Mesothelial cell of epicardium (in vitro differentiated cells): ENCODE measurements around the gene HLA-DRB5. TPM values are rescaled to one million over a fixed set of nuclear protein-coding genes. Genes with fewer than 3 reads are reported as not detected.
A peak's percentile ranks its signal among the peaks of the same experiment; 100 is the strongest.

Experiments
- DNase-seq, 2 experiments: peaks; one replicate each; pipeline ENCODE4 v3.0.0; 2021; ENCODE audit warnings: low spot score in 2 of 2; ENCODE audit not compliant: unreplicated experiment in 2 of 2
- H3K27ac Mint-ChIP-seq: 2 replicates; pipeline ENCODE4 v1.8.0; 2021; ENCODE audit warnings: mixed read lengths
- H3K27me3 Mint-ChIP-seq: 2 replicates; pipeline ENCODE4 v1.8.0; 2021; ENCODE audit warnings: low read depth, mixed read lengths
- H3K36me3 Mint-ChIP-seq: 2 replicates; pipeline ENCODE4 v1.8.0; 2021; ENCODE audit warnings: mixed read lengths
- H3K4me1 Mint-ChIP-seq: 2 replicates; pipeline ENCODE4 v1.8.0; 2021; ENCODE audit warnings: mixed read lengths
- H3K4me3 Mint-ChIP-seq: 2 replicates; pipeline ENCODE4 v1.8.0; 2021; ENCODE audit warnings: mild to moderate bottlenecking, moderate library complexity, mixed read lengths
- H3K9me3 Mint-ChIP-seq: 2 replicates; pipeline ENCODE4 v1.8.0; 2021; ENCODE audit warnings: mixed read lengths
- total RNA-seq: library from RNA; stranded (reverse); gene quantifications from 3 replicates; pipeline ENCODE4 v1.2.1, GENCODE V29; 2021
- TF ChIP-seq, protein P1 (sequence below): fragments of 200-600 bp; sonication (generic); IDR thresholded peaks from one replicate; pipeline ENCODE4 v1.5.0; 2021; ENCODE audit warnings: antibody characterized with exemption; ENCODE audit not compliant: unreplicated experiment

HLA-DRB5 gene
- total RNA-seq, 1 donor from 2014 or later: 0.87 TPM

DNA sequence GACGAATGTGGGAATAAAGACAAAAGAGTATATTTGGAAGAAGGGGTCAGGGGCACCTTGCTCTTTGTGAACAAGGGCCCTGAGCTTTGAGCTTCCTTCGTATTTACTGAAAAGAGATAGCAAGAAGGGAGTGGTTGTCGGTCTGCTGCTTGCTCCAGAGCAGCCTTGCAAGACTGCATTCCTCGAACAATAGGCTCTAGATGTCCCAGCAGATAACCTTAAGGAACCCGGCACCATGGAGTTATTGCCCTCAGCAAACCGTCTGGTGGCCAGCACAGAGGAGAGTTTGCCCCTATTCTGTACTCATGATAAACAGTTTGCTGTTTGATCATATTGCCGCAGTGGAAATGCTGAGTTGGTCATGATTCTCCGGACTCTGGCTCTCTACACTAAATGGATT lies 36.9 kb upstream of the HLA-DRB5 start:
- no peaks in the 10 kb centered on the region for H3K36me3 Mint-ChIP-seq
- peaks cover 10% of the 10 kb centered on the region for H3K9me3 Mint-ChIP-seq
- no peak overlapping the region for H3K27ac Mint-ChIP-seq
- peaks cover 13% of the 10 kb centered on the region for H3K4me1 Mint-ChIP-seq
- peaks cover 28% of the 10 kb centered on the region for H3K27me3 Mint-ChIP-seq
- H3K4me3 Mint-ChIP-seq: no peak overlapping the region
- TF ChIP-seq, protein P1, sequence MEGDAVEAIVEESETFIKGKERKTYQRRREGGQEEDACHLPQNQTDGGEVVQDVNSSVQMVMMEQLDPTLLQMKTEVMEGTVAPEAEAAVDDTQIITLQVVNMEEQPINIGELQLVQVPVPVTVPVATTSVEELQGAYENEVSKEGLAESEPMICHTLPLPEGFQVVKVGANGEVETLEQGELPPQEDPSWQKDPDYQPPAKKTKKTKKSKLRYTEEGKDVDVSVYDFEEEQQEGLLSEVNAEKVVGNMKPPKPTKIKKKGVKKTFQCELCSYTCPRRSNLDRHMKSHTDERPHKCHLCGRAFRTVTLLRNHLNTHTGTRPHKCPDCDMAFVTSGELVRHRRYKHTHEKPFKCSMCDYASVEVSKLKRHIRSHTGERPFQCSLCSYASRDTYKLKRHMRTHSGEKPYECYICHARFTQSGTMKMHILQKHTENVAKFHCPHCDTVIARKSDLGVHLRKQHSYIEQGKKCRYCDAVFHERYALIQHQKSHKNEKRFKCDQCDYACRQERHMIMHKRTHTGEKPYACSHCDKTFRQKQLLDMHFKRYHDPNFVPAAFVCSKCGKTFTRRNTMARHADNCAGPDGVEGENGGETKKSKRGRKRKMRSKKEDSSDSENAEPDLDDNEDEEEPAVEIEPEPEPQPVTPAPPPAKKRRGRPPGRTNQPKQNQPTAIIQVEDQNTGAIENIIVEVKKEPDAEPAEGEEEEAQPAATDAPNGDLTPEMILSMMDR: no peak
- DNase-seq: no peak

DNA sequence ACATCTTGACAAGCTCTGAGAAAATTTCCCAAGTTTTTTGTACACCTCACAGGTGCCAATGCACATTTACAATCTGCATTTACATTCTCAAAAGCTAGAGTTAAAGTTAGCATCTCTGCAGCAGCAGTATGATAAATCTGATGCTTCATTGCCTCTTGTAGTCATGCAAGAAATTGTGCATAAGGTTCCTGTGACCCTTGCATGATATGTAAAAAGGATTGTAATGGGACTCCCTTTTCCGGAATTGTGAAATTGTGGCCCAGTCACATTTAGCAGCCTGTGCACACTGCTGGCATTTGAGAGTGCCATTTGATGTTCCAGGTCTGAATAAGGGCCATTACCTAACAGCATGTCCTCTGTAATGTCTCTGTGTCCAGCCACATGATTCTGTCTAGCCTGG lies 35.4 kb upstream of the HLA-DRB5 start:
- Mint-ChIP-seq H3K4me1 (peaks cover 13% of the 10 kb centered on the region), H3K36me3 (no peaks in the 10 kb centered on the region), H3K27ac (no peak overlapping the region), H3K4me3 (no peak overlapping the region), H3K27me3 (peaks cover 26% of the 10 kb centered on the region), H3K9me3 (peaks cover 10% of the 10 kb centered on the region)
- DNase-seq: no peak
- TF ChIP-seq, protein P1: no peak

DNA sequence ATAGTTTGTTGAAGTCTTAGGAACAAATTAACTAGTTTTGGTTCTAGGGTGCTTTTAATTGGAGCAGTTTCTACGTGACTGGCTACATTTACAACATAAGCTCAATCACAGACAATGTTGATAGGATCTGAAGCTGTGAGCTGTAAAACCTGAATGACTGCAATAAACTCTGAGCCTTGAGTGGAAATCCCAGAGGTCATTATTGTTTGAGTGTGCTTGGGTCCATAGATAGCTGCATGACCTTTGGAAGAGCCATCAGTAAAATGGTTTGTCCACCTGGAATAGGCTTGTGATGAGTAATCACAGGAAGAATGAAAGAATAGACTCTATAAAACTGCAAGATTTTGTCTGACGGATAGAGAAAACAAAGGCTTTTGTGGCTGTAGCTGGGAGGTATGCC lies 32.9 kb upstream of the HLA-DRB5 start:
- DNase-seq: no peak
- Mint-ChIP-seq H3K9me3 (peaks cover 14% of the 10 kb centered on the region), H3K36me3 (no peaks in the 10 kb centered on the region), H3K27ac (peak overlapping the region; percentile 31), H3K27me3 (peaks cover 11% of the 10 kb centered on the region), H3K4me3 (no peak overlapping the region), H3K4me1 (peaks cover 13% of the 10 kb centered on the region)
- TF ChIP-seq, protein P1: no peak

DNA sequence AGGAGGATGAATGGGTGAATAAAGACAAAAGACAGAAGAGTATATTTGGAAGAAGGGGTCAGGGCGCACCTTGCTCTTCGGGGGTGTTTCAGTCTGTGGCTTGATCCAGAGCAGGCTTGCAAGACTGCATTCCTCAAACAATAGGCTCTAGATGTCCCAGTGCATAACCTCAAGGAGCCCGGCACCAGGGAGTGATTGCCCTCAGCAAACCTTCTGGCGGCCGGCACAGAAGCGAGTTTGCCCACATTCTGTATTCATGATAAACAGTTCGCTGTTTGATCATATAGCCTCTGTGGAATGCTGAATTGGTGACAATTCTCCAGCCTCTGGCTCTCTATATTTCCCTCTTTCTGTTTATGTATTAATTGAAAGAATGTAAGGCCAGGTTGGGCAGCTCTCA lies 29.7 kb upstream of the HLA-DRB5 start:
- no peak overlapping the region for H3K4me3 Mint-ChIP-seq
- no peak overlapping the region for H3K27ac Mint-ChIP-seq
- TF ChIP-seq, protein P1: no peak
- H3K27me3 Mint-ChIP-seq: peaks cover 14% of the 10 kb centered on the region
- no peaks in the 10 kb centered on the region for H3K36me3 Mint-ChIP-seq
- H3K9me3 Mint-ChIP-seq: peaks cover 4% of the 10 kb centered on the region
- peaks cover 13% of the 10 kb centered on the region for H3K4me1 Mint-ChIP-seq
- no peak for DNase-seq

DNA sequence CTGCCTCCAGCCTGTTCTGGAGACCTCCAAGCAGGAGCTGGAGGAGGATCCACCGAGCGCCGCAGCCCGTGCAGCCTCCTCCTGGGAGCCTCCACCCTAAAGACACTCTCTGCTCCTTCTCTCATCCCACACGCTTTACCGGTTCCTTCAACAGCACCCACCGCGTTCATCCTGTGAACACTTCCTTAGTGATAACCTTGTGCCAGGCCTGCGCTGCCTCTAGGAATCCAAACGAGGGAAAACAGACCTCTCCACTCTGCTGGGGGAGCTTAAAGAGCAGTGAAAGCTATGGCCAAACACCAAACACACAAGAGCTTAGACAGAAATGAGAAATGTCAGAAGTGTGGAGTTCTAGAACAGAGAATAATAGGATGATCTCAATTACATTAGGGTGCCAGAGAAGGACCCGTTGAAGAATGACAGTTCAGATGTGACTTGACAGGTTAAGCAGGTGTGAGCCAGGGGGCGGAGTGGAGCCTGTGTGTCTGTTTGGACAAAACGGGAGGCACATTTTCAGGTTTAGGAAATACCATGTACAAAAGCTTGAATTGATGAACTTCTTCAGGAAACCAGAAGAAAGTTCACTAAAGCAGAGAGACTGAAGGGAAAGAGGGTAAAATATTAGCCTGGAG lies 28.5 kb upstream of the HLA-DRB5 start:
- no peak overlapping the region for H3K4me3 Mint-ChIP-seq
- TF ChIP-seq, protein P1: no peak
- H3K27me3 Mint-ChIP-seq: peaks cover 8% of the 10 kb centered on the region
- H3K27ac Mint-ChIP-seq: no peak overlapping the region
- no peak for DNase-seq
- peaks cover 12% of the 10 kb centered on the region for H3K4me1 Mint-ChIP-seq
- H3K9me3 Mint-ChIP-seq: peaks cover 4% of the 10 kb centered on the region
- no peaks in the 10 kb centered on the region for H3K36me3 Mint-ChIP-seq
